K562 (cell line): ENCODE results near the gene ATG7.

Experiments used
- CEBPG ChIP-seq, 3 experiments: fragments of 200-800 bp in 1 of 3; sonication (Bioruptor generic) in 1 of 3; sonication (generic) in 1 of 3; formaldehyde crosslinking in 1 of 3; IDR thresholded peaks in 2 of 3; conservative IDR thresholded peaks in 1 of 3; 2 replicates each; pipeline versions ENCODE4 v1.6.1 to v1.8.0; 2016 to 2022; ENCODE audit warnings: missing compliant biosample characterization in 2 of 3, missing genetic modification characterization in 2 of 3, mild to moderate bottlenecking in 1 of 3, missing genetic modification reagents in 1 of 3
- POLR2A ChIP-seq: fragments of 450-650 bp; conservative IDR thresholded peaks from 2 replicates; pipeline ENCODE4 v1.6.1; 2016
- POLR2AphosphoS5 ChIP-seq: IDR thresholded peaks from 2 replicates; pipeline ENCODE4 v1.6.1; 2011; ENCODE audit warnings: mild to moderate bottlenecking, low read depth, low read length, moderate library complexity; ENCODE audit not compliant: control insufficient read depth, insufficient read depth
- RAD21 ChIP-seq, 2 experiments: fragments of 250-450 bp in 1 of 2; fragments of 450-650 bp in 1 of 2; sonication (Bioruptor Pico) in 1 of 2; formaldehyde crosslinking in 1 of 2; IDR thresholded peaks in 1 of 2; conservative IDR thresholded peaks in 1 of 2; 2 replicates each; pipeline versions ENCODE4 v1.4.0 to v1.8.0; 2020 to 2022; ENCODE audit warnings: mild to moderate bottlenecking in 2 of 2, moderate library complexity in 1 of 2
- SP1 ChIP-seq: sonication (generic); formaldehyde crosslinking; IDR thresholded peaks from 2 replicates; pipeline ENCODE4 v1.8.1; 2022; ENCODE audit warnings: mild to moderate bottlenecking, missing genetic modification reagents
- U2AF2 ChIP-seq: fragments of 200-400 bp; formaldehyde crosslinking; optimal IDR thresholded peaks from 2 replicates; pipeline ENCODE3; 2017; ENCODE audit warnings: low read depth, mild to moderate bottlenecking, low read length
- ZNF274 ChIP-seq: IDR thresholded peaks from 2 replicates; pipeline ENCODE4 v1.6.1; 2011; ENCODE audit warnings: low read depth, mild to moderate bottlenecking, low read length, moderate library complexity, borderline replicate concordance
- TF ChIP-seq, protein P1 (sequence below), 3 experiments: IDR thresholded peaks in 2 of 3; conservative IDR thresholded peaks in 1 of 3; 2 replicates each; pipeline ENCODE4 v1.5.1; 2011 to 2012; ENCODE audit warnings: low read length in 3 of 3, mild to moderate bottlenecking in 3 of 3, control low read depth in 2 of 3, improper control_type of control experiment in 1 of 3, inconsistent platforms in 1 of 3, low read depth in 1 of 3, mixed read lengths in 1 of 3, moderate library complexity in 1 of 3; ENCODE audit not compliant: insufficient read depth in 2 of 3
- TF ChIP-seq, protein P2 (sequence below): sonication (generic); formaldehyde crosslinking; IDR thresholded peaks from 2 replicates; pipeline ENCODE4 v1.5.0; 2020; ENCODE audit warnings: missing genetic modification reagents

DNA sequence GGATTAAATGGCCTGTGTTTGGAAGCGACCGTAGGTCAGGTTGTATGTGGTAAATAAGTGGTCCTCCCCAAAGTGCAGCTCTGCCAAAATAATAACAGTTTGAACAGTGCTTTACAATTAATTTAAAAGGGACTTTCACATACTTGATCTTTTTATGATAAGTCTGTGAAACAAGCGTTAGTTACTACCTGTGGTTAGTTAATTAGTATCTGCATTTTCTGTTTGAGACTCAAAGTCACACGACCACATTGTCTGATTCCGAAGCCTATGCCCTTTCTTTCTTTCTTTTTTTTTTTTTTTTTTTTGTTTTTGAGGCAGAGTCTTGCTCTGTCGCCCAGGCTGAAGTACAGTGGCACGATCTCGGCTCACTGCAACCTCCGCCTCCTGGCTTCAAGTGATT lies 45.1 kb downstream of the ATG7 start:
- TF ChIP-seq ZNF274 (no peak), POLR2A (no peak), CEBPG (CRISPR knock-in tag; IDR thresholded peaks at IDR 0.05) (no peak), CEBPG (tag; conservative IDR thresholded peaks at IDR 0.05 in 1 of 2, IDR thresholded peaks at IDR 0.05 in 1 of 2) (no peak), SP1 (CRISPR knock-in tag) (no peak), RAD21 (CRISPR knock-in tag; conservative IDR thresholded peaks at IDR 0.05 in 1 of 2, IDR thresholded peaks at IDR 0.05 in 1 of 2) (no peak), U2AF2 (no peak), POLR2AphosphoS5 (no peak)
- TF ChIP-seq, protein P1, sequence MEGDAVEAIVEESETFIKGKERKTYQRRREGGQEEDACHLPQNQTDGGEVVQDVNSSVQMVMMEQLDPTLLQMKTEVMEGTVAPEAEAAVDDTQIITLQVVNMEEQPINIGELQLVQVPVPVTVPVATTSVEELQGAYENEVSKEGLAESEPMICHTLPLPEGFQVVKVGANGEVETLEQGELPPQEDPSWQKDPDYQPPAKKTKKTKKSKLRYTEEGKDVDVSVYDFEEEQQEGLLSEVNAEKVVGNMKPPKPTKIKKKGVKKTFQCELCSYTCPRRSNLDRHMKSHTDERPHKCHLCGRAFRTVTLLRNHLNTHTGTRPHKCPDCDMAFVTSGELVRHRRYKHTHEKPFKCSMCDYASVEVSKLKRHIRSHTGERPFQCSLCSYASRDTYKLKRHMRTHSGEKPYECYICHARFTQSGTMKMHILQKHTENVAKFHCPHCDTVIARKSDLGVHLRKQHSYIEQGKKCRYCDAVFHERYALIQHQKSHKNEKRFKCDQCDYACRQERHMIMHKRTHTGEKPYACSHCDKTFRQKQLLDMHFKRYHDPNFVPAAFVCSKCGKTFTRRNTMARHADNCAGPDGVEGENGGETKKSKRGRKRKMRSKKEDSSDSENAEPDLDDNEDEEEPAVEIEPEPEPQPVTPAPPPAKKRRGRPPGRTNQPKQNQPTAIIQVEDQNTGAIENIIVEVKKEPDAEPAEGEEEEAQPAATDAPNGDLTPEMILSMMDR (IDR thresholded peaks at IDR 0.05 in 2 of 3, conservative IDR thresholded peaks at IDR 0.05 in 1 of 3; ENCODE audit: insufficient read depth in 2 of 3, low read depth in 1 of 3, low read length in 3 of 3): no peak
- TF ChIP-seq, protein P2, sequence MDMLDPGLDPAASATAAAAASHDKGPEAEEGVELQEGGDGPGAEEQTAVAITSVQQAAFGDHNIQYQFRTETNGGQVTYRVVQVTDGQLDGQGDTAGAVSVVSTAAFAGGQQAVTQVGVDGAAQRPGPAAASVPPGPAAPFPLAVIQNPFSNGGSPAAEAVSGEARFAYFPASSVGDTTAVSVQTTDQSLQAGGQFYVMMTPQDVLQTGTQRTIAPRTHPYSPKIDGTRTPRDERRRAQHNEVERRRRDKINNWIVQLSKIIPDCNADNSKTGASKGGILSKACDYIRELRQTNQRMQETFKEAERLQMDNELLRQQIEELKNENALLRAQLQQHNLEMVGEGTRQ: no peak
